Hepatocyte (in vitro differentiated cells): ENCODE data around the gene MSGN1. TPM values are rescaled to one million over a fixed set of nuclear protein-coding genes. Genes with fewer than 3 reads are reported as not detected.

Experiments
- DNase-seq: peaks from one replicate; pipeline ENCODE4 v3.0.0-alpha.2; 2016; ENCODE audit warnings: low spot score
- H2AFZ ChIP-seq: fragments of 200-600 bp; sonication (generic); 2 replicates; pipeline ENCODE4 v1.6.0; 2016; ENCODE audit warnings: antibody characterized with exemption, mild to moderate bottlenecking
- H3K27ac ChIP-seq: fragments of 200-600 bp; sonication (generic); 2 replicates; pipeline ENCODE4 v1.5.1; 2016; ENCODE audit warnings: mild to moderate bottlenecking
- H3K27me3 ChIP-seq: fragments of 200-600 bp; sonication (generic); 2 replicates; pipeline ENCODE4 v1.6.1; 2016
- H3K36me3 ChIP-seq: fragments of 200-600 bp; sonication (generic); replicated peaks from 2 replicates; pipeline ENCODE4 v1.5.1; 2016; ENCODE audit warnings: low read depth; ENCODE audit not compliant: insufficient read depth
- H3K4me1 ChIP-seq: fragments of 200-600 bp; sonication (generic); 2 replicates; pipeline ENCODE4 v1.5.1; 2016; ENCODE audit warnings: mild to moderate bottlenecking, moderate library complexity; ENCODE audit not compliant: insufficient read depth
- H3K4me2 ChIP-seq: fragments of 200-600 bp; sonication (generic); 2 replicates; pipeline ENCODE4 v1.6.0; 2016
- H3K4me3 ChIP-seq: fragments of 200-600 bp; sonication (generic); 2 replicates; pipeline ENCODE4 v1.5.1; 2016; ENCODE audit warnings: mild to moderate bottlenecking
- H3K79me2 ChIP-seq: fragments of 200-600 bp; sonication (generic); 2 replicates; pipeline ENCODE4 v1.6.0; 2017; ENCODE audit warnings: mild to moderate bottlenecking
- H3K9me2 ChIP-seq: fragments of 200-600 bp; sonication (generic); replicated peaks from 2 replicates; pipeline ENCODE4 v1.6.0; 2017; ENCODE audit warnings: mild to moderate bottlenecking; ENCODE audit not compliant: insufficient read depth
- H3K9me3 ChIP-seq: fragments of 200-600 bp; sonication (generic); 2 replicates; pipeline ENCODE4 v1.5.1; 2016; ENCODE audit warnings: low read depth, mild to moderate bottlenecking
- H4K20me1 ChIP-seq: fragments of 200-600 bp; sonication (generic); 2 replicates; pipeline ENCODE4 v1.6.0; 2016; ENCODE audit warnings: mild to moderate bottlenecking; ENCODE audit not compliant: insufficient read depth, poor library complexity, severe bottlenecking
- CTCF ChIP-seq: fragments of 200-600 bp; sonication (generic); IDR thresholded peaks from 2 replicates; pipeline ENCODE4 v1.5.1; 2016; ENCODE audit warnings: antibody characterized with exemption, mild to moderate bottlenecking; ENCODE audit not compliant: poor library complexity
- EZH2 ChIP-seq: fragments of 200-600 bp; sonication (generic); IDR thresholded peaks from 2 replicates; pipeline ENCODE4 v1.6.1; 2016; ENCODE audit warnings: antibody characterized with exemption, mild to moderate bottlenecking, borderline replicate concordance
- EZH2phosphoT487 ChIP-seq: fragments of 200-600 bp; sonication (generic); IDR thresholded peaks from one replicate; pipeline ENCODE4 v1.6.1; 2018; ENCODE audit warnings: antibody characterized with exemption, mild to moderate bottlenecking, low read depth, moderate library complexity; ENCODE audit not compliant: unreplicated experiment, severe bottlenecking
- WGBS: methylation state at CpG from one replicate; pipeline ENCODE4 v1.1.6; 2016; ENCODE audit warnings: low lambda C conversion rate; ENCODE audit errors: missing lambda C conversion rate; 5-methylcytosine and 5-hydroxymethylcytosine counted together
- polyA plus RNA-seq: library from polyadenylated mRNA; unstranded; fragments of >200 nt; fragmentation: Nextera tagmentation; extraction: Ambion mirVana; gene quantifications from 2 replicates; pipeline ENCODE4 v1.2.1, GENCODE V29; 2016
- total RNA-seq: library from RNA; depleted of rRNA; stranded (reverse); fragments of >200 nt; gene quantifications from 2 replicates; pipeline ENCODE4 v1.2.3, GENCODE V29; 2014

The MSGN1 gene
- total and polyA plus RNA-seq, 2 experiments from 2014 or later, result not detected

GRCh38 chr2:17795309-17795708 is 21.0 kb upstream of the MSGN1 start:
- Histone ChIP-seq H3K79me2 (no peaks in the 10 kb centered on the region), H3K4me1 (peaks cover 22% of the 10 kb centered on the region), H3K27me3 (no peaks in the 10 kb centered on the region), H3K36me3 (no peaks in the 10 kb centered on the region), H3K4me3 (no peak overlapping the region), H3K4me2 (no peak overlapping the region), H3K9me3 (no peaks in the 10 kb centered on the region), H3K27ac (no peak overlapping the region), H4K20me1 (no peaks in the 10 kb centered on the region), H2AFZ (no peak overlapping the region), H3K9me2 (no peaks in the 10 kb centered on the region)
- TF ChIP-seq CTCF (no peak), EZH2phosphoT487 (no peak), EZH2 (no peak)
- 86% methylated on average over 5 of the region's 5 CpGs for WGBS
- DNase-seq, result no peak

- Histone ChIP-seq H3K4me1 (peaks cover 11% of the 10 kb centered on the region), H3K27me3 (no peaks in the 10 kb centered on the region), H2AFZ (no peak overlapping the region), H3K79me2 (no peaks in the 10 kb centered on the region), H3K36me3 (no peaks in the 10 kb centered on the region), H3K9me2 (no peaks in the 10 kb centered on the region), H3K27ac (no peak overlapping the region), H3K9me3 (no peaks in the 10 kb centered on the region), H4K20me1 (no peaks in the 10 kb centered on the region), H3K4me2 (no peak overlapping the region), H3K4me3 (no peak overlapping the region)
- no peak for TF ChIP-seq EZH2
- TF ChIP-seq CTCF, result no peak
- no peak for TF ChIP-seq EZH2phosphoT487
- 82% methylated on average over 4 of the region's 4 CpGs for WGBS
- no peak for DNase-seq
Measured at GRCh38 chr2:17798338-17798737, 17.9 kb upstream of the MSGN1 start.

GRCh38 chr2:17799301-17800120 is 16.7 kb upstream of the MSGN1 start:
- no peaks in the 10 kb centered on the region for H4K20me1 ChIP-seq
- no peaks in the 10 kb centered on the region for H3K36me3 ChIP-seq
- peaks cover 5% of the 10 kb centered on the region for H3K4me1 ChIP-seq
- H3K27ac ChIP-seq, result peak overlapping the region; percentile 13
- no peaks in the 10 kb centered on the region for H3K79me2 ChIP-seq
- no peak overlapping the region for H3K4me2 ChIP-seq
- no peaks in the 10 kb centered on the region for H3K9me2 ChIP-seq
- H3K27me3 ChIP-seq, result no peaks in the 10 kb centered on the region
- TF ChIP-seq CTCF (no peak), EZH2 (no peak), EZH2phosphoT487 (no peak)
- H3K4me3 ChIP-seq, result no peak overlapping the region
- WGBS, result 74% methylated on average over 7 of the region's 7 CpGs
- no peaks in the 10 kb centered on the region for H3K9me3 ChIP-seq
- no peak for DNase-seq
- no peak overlapping the region for H2AFZ ChIP-seq
